Loucy (cell line): Measurements from ENCODE around the gene CHST7.

Experiments used
- H2AFZ ChIP-seq: fragments of 200-600 bp; sonication (generic); 2 replicates; pipeline ENCODE4 v1.6.0; 2016; ENCODE audit warnings: antibody characterized with exemption, mild to moderate bottlenecking, low read length, moderate library complexity
- H3F3A ChIP-seq: fragments of 200-600 bp; 2 replicates; pipeline ENCODE4 v1.6.0; 2016; ENCODE audit warnings: antibody characterized with exemption, low read depth, mild to moderate bottlenecking
- H3K27me3 ChIP-seq: fragments of 200-600 bp; sonication (generic); 2 replicates; pipeline ENCODE4 v1.6.1; 2014; ENCODE audit warnings: low read length, mild to moderate bottlenecking; ENCODE audit not compliant: insufficient read depth, poor library complexity, severe bottlenecking
- H3K36me3 ChIP-seq: fragments of 200-600 bp; sonication (generic); 2 replicates; pipeline ENCODE4 v1.6.1; 2016; ENCODE audit warnings: low read length; ENCODE audit not compliant: insufficient read depth
- H3K4me1 ChIP-seq: fragments of 200-600 bp; sonication (generic); 2 replicates; pipeline ENCODE4 v1.5.1; 2014; ENCODE audit warnings: low read length, mild to moderate bottlenecking; ENCODE audit not compliant: insufficient read depth, poor library complexity, severe bottlenecking
- H3K4me2 ChIP-seq: fragments of 200-600 bp; sonication (generic); 2 replicates; pipeline ENCODE4 v1.6.0; 2014; ENCODE audit warnings: antibody characterized with exemption, low read length, low read depth, mild to moderate bottlenecking; ENCODE audit not compliant: poor library complexity, severe bottlenecking
- H3K4me3 ChIP-seq: fragments of 200-600 bp; sonication (generic); 2 replicates; pipeline ENCODE4 v1.5.1; 2014; ENCODE audit warnings: low read length, mild to moderate bottlenecking, mixed read lengths; ENCODE audit not compliant: poor library complexity, severe bottlenecking
- H3K79me2 ChIP-seq: fragments of 200-600 bp; sonication (generic); 2 replicates; pipeline ENCODE4 v1.6.1; 2014; ENCODE audit warnings: low read length; ENCODE audit not compliant: insufficient read depth
- H3K9ac ChIP-seq: fragments of 200-600 bp; sonication (generic); 2 replicates; pipeline ENCODE4 v1.6.0; 2014; ENCODE audit warnings: mild to moderate bottlenecking, low read depth, low read length, moderate library complexity; ENCODE audit not compliant: poor library complexity, severe bottlenecking
- H3K9me2 ChIP-seq: fragments of 200-600 bp; sonication (generic); replicated peaks from 2 replicates; pipeline ENCODE4 v1.6.1; 2016; ENCODE audit warnings: low read depth, low read length, mixed read lengths
- H3K9me3 ChIP-seq: fragments of 200-600 bp; sonication (generic); 2 replicates; pipeline ENCODE4 v1.6.1; 2014; ENCODE audit warnings: mild to moderate bottlenecking, antibody characterized with exemption, low read length, low read depth; ENCODE audit not compliant: insufficient read depth
- H4K20me1 ChIP-seq: fragments of 200-600 bp; sonication (generic); 2 replicates; pipeline ENCODE4 v1.6.0; 2014; ENCODE audit warnings: antibody characterized with exemption, low read length, mild to moderate bottlenecking; ENCODE audit not compliant: insufficient read depth, poor library complexity, severe bottlenecking
- CTCF ChIP-seq: fragments of 200-600 bp; sonication (generic); conservative IDR thresholded peaks from 2 replicates; pipeline ENCODE4 v1.5.1; 2014; ENCODE audit warnings: mild to moderate bottlenecking, antibody characterized with exemption, low read length
- EZH2phosphoT487 ChIP-seq: fragments of 200-600 bp; IDR thresholded peaks from 2 replicates; pipeline ENCODE4 v1.6.1; 2018; ENCODE audit warnings: antibody characterized with exemption, mild to moderate bottlenecking, moderate library complexity, borderline replicate concordance

The CHST7 gene

GRCh38 chrX:46574774-46575381 lies 1.3 kb downstream of the CHST7 start:
- H3K4me1 ChIP-seq, result peaks cover 20% of the 10 kb centered on the region
- H3K9me3 ChIP-seq, result no peaks in the 10 kb centered on the region
- peak overlapping the region; percentile 84 for H3K4me3 ChIP-seq
- no peaks in the 10 kb centered on the region for H3F3A ChIP-seq
- peak overlapping the region; percentile 90 for H3K4me2 ChIP-seq
- H3K9me2 ChIP-seq, result no peaks in the 10 kb centered on the region
- H3K79me2 ChIP-seq, result peaks cover 3% of the 10 kb centered on the region
- no peak overlapping the region for H3K9ac ChIP-seq
- no peaks in the 10 kb centered on the region for H3K36me3 ChIP-seq
- TF ChIP-seq CTCF (no peak), EZH2phosphoT487 (no peak)
- H2AFZ ChIP-seq, result no peak overlapping the region
- no peaks in the 10 kb centered on the region for H3K27me3 ChIP-seq
- no peaks in the 10 kb centered on the region for H4K20me1 ChIP-seq

- H3K4me1 ChIP-seq, result peaks cover 20% of the 10 kb centered on the region
These were observed 2.0 kb downstream of the CHST7 start for GRCh38 chrX:46575586-46575985.

GRCh38 chrX:46575991-46576392 lies 2.4 kb downstream of the CHST7 start:
- Histone ChIP-seq H3F3A (no peaks in the 10 kb centered on the region), H4K20me1 (no peaks in the 10 kb centered on the region), H3K9me3 (no peaks in the 10 kb centered on the region), H3K79me2 (peaks cover 3% of the 10 kb centered on the region), H3K4me1 (peaks cover 20% of the 10 kb centered on the region), H3K36me3 (no peaks in the 10 kb centered on the region), H3K9me2 (no peaks in the 10 kb centered on the region), H2AFZ (0 out of 2 replicates have a peak overlapping the region, but pooled peaks have one; percentile 56), H3K9ac (peak overlapping the region; percentile 48), H3K4me2 (peak overlapping the region; percentile 80), H3K27me3 (no peaks in the 10 kb centered on the region), H3K4me3 (peak overlapping the region; percentile 71)
- TF ChIP-seq CTCF, result no peak
- TF ChIP-seq EZH2phosphoT487, result no peak

More at GRCh38 chrX:46575586-46575985, 2.0 kb downstream of the CHST7 start:
- Histone ChIP-seq H3F3A (no peaks in the 10 kb centered on the region), H3K36me3 (no peaks in the 10 kb centered on the region), H2AFZ (0 out of 2 replicates have a peak overlapping the region, but pooled peaks have one; percentile 56), H4K20me1 (no peaks in the 10 kb centered on the region), H3K79me2 (peaks cover 3% of the 10 kb centered on the region), H3K9me3 (no peaks in the 10 kb centered on the region), H3K9ac (peak overlapping the region; percentile 48), H3K4me3 (peak overlapping the region; percentile 71), H3K4me2 (peak overlapping the region; percentile 80), H3K9me2 (no peaks in the 10 kb centered on the region), H3K27me3 (no peaks in the 10 kb centered on the region)
- TF ChIP-seq EZH2phosphoT487, result no peak
- no peak for TF ChIP-seq CTCF
